C4-2B (cell line): Measurements from ENCODE around the gene FLNC.

Experiments
- CTCF ChIP-seq: fragments of 450-650 bp; conservative IDR thresholded peaks from 2 replicates; pipeline ENCODE4 v1.5.1; 2017; ENCODE audit warnings: mild to moderate bottlenecking
- ZFX ChIP-seq: fragments of 450-650 bp; IDR thresholded peaks from 2 replicates; pipeline ENCODE4 v1.6.1; 2017

- TF ChIP-seq CTCF (no peak), ZFX (no peak)
Measured at GRCh38 chr7:128874140-128875031, 44.2 kb downstream of the FLNC start.
